Neural progenitor cell (in vitro differentiated cells): ENCODE measurements around the gene FKBP5. TPM values are rescaled to one million over a fixed set of nuclear protein-coding genes. Genes with fewer than 3 reads are reported as not detected.

ENCODE experiments used
- DNase-seq: peaks from one replicate; pipeline ENCODE4 v3.0.0-alpha.2; 2016; ENCODE audit warnings: low spot score
- H2AFZ ChIP-seq: fragments of 200-600 bp; sonication (generic); replicated peaks from 2 replicates; pipeline ENCODE4 v1.6.1; 2016; ENCODE audit warnings: antibody characterized with exemption
- H3F3A ChIP-seq: fragments of 200-600 bp; sonication (generic); 2 replicates; pipeline ENCODE4 v1.6.1; 2016; ENCODE audit warnings: antibody characterized with exemption, low read depth
- H3K27ac ChIP-seq: fragments of 200-600 bp; sonication (generic); 2 replicates; pipeline ENCODE4 v1.5.1; 2016; ENCODE audit warnings: mild to moderate bottlenecking
- H3K27me3 ChIP-seq: fragments of 200-600 bp; sonication (generic); 2 replicates; pipeline ENCODE4 v1.6.1; 2016; ENCODE audit warnings: mild to moderate bottlenecking, moderate library complexity
- H3K36me3 ChIP-seq: fragments of 200-600 bp; sonication (generic); 2 replicates; pipeline ENCODE4 v1.5.1; 2016
- H3K4me1 ChIP-seq: fragments of 200-600 bp; sonication (generic); 2 replicates; pipeline ENCODE4 v1.6.1; 2016; ENCODE audit warnings: mixed run types
- H3K4me2 ChIP-seq: fragments of 200-600 bp; sonication (generic); 2 replicates; pipeline ENCODE4 v1.6.1; 2016
- H3K4me3 ChIP-seq: fragments of 200-600 bp; sonication (generic); 2 replicates; pipeline ENCODE4 v1.5.1; 2016
- H3K79me2 ChIP-seq: fragments of 200-600 bp; sonication (generic); 2 replicates; pipeline ENCODE4 v1.6.1; 2016; ENCODE audit warnings: low read depth
- H3K9ac ChIP-seq: fragments of 200-600 bp; sonication (generic); 2 replicates; pipeline ENCODE4 v1.6.1; 2016
- H3K9me3 ChIP-seq: fragments of 200-600 bp; sonication (generic); 2 replicates; pipeline ENCODE4 v1.5.1; 2016; ENCODE audit warnings: low read depth
- H4K20me1 ChIP-seq: fragments of 200-600 bp; sonication (generic); 2 replicates; pipeline ENCODE4 v1.6.1; 2016; ENCODE audit warnings: low read depth
- H3K27ac Mint-ChIP-seq: 3 replicates; pipeline ENCODE4 v1.8.0; 2021; ENCODE audit warnings: mixed read lengths
- H3K27me3 Mint-ChIP-seq: 2 replicates; pipeline ENCODE4 v1.8.0; 2022; ENCODE audit warnings: low read depth, mild to moderate bottlenecking, inconsistent platforms, moderate library complexity, mixed read lengths; ENCODE audit not compliant: insufficient read depth
- H3K36me3 Mint-ChIP-seq: 3 replicates; pipeline ENCODE4 v1.8.0; 2021; ENCODE audit warnings: mixed read lengths
- H3K4me1 Mint-ChIP-seq: 3 replicates; pipeline ENCODE4 v1.8.0; 2021; ENCODE audit warnings: mixed read lengths
- H3K4me3 Mint-ChIP-seq: 3 replicates; pipeline ENCODE4 v1.8.0; 2021; ENCODE audit warnings: mild to moderate bottlenecking, moderate library complexity, mixed read lengths
- H3K9me3 Mint-ChIP-seq: 3 replicates; pipeline ENCODE4 v1.8.0; 2020; ENCODE audit warnings: mixed read lengths
- CTCF ChIP-seq: fragments of 200-600 bp; sonication (generic); IDR thresholded peaks from 2 replicates; pipeline ENCODE4 v1.5.1; 2017; ENCODE audit warnings: antibody characterized with exemption, mild to moderate bottlenecking
- EZH2 ChIP-seq: fragments of 200-600 bp; sonication (generic); IDR thresholded peaks from 2 replicates; pipeline ENCODE4 v1.6.1; 2017; ENCODE audit warnings: antibody characterized with exemption, mild to moderate bottlenecking, moderate library complexity
- EZH2phosphoT487 ChIP-seq: fragments of 200-600 bp; sonication (generic); IDR thresholded peaks from 2 replicates; pipeline ENCODE4 v1.6.1; 2017; ENCODE audit warnings: antibody characterized with exemption
- total RNA-seq: library from RNA; depleted of rRNA; stranded (reverse); fragments of >200 nt; gene quantifications from 2 replicates; pipeline ENCODE4 v1.2.3, GENCODE V29; 2015; ENCODE audit warnings: low replicate concordance

Gene FKBP5
- total RNA-seq, 1 donor from 2014 or later = 20.9 TPM

- Histone ChIP-seq H2AFZ (no peak overlapping the region), H3K36me3 (no peaks in the 10 kb centered on the region), H3K79me2 (peaks cover 92% of the 10 kb centered on the region), H3K9me3 (no peaks in the 10 kb centered on the region), H3K27me3 (no peaks in the 10 kb centered on the region), H4K20me1 (peaks cover 20% of the 10 kb centered on the region), H3K27ac (no peak overlapping the region), H3K4me3 (no peak overlapping the region), H3K4me2 (no peak overlapping the region), H3K4me1 (no peaks in the 10 kb centered on the region), H3K9ac (no peak overlapping the region), H3F3A (peaks cover 5% of the 10 kb centered on the region)
- no peak overlapping the region for H3K4me3 Mint-ChIP-seq
- H3K27me3 Mint-ChIP-seq = no peaks in the 10 kb centered on the region
- H3K9me3 Mint-ChIP-seq = no peaks in the 10 kb centered on the region
- peaks cover 5% of the 10 kb centered on the region for H3K36me3 Mint-ChIP-seq
- peaks cover 10% of the 10 kb centered on the region for H3K4me1 Mint-ChIP-seq
- H3K27ac Mint-ChIP-seq = no peak overlapping the region
- DNase-seq = no peak
- no peak for TF ChIP-seq EZH2phosphoT487
- TF ChIP-seq CTCF = no peak
- TF ChIP-seq EZH2 = no peak
These were observed 19.2 kb downstream of the FKBP5 start for GRCh38 chr6:35669451-35670045.

DNA sequence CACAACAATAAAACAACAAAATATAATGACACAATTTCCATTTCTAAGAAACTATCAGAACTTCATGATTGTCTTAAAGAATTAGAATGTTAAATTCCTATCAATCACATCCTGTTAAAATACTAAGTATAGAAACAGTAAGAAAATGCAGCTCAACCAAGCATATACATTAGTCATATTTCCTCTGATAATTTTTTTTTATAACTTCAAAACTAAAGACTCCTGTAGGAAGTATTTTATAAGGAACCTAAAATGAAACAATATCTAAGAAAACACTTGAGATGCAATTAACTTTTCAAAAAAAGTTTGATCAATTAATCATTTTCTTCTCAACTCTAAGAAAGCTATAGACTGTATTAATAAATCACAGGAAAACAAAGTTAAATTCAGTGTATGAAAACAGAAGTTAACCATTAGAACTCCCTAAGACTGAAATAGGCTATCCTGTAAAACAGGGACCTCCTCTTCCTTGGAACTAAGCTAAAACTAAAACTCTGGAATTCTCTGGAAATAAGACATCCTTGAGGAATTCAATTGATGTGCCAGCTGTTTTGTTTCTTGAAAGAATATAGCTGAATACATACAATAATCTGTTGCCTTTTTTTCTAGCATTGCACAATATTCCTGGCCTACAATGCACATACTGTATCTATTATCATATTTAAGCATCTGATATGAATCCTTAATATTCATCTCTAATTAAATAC, 19.8 kb downstream of the FKBP5 start:
- H3K27ac ChIP-seq = no peak overlapping the region
- no peaks in the 10 kb centered on the region for H3K9me3 Mint-ChIP-seq
- H3K27me3 ChIP-seq = no peaks in the 10 kb centered on the region
- peaks cover 6% of the 10 kb centered on the region for H3F3A ChIP-seq
- no peaks in the 10 kb centered on the region for H3K9me3 ChIP-seq
- H3K4me2 ChIP-seq = no peak overlapping the region
- peaks cover 6% of the 10 kb centered on the region for H3K4me1 ChIP-seq
- no peak overlapping the region for H3K4me3 Mint-ChIP-seq
- no peak overlapping the region for H2AFZ ChIP-seq
- no peak overlapping the region for H3K9ac ChIP-seq
- peaks cover 10% of the 10 kb centered on the region for H3K4me1 Mint-ChIP-seq
- H3K4me3 ChIP-seq = no peak overlapping the region
- no peaks in the 10 kb centered on the region for H3K27me3 Mint-ChIP-seq
- no peak overlapping the region for H3K27ac Mint-ChIP-seq
- H3K79me2 ChIP-seq = peaks cover 85% of the 10 kb centered on the region
- no peaks in the 10 kb centered on the region for H3K36me3 ChIP-seq
- H4K20me1 ChIP-seq = peaks cover 23% of the 10 kb centered on the region
- TF ChIP-seq CTCF (no peak), EZH2phosphoT487 (no peak), EZH2 (no peak)
- peaks cover 5% of the 10 kb centered on the region for H3K36me3 Mint-ChIP-seq
- DNase-seq = no peak

DNA sequence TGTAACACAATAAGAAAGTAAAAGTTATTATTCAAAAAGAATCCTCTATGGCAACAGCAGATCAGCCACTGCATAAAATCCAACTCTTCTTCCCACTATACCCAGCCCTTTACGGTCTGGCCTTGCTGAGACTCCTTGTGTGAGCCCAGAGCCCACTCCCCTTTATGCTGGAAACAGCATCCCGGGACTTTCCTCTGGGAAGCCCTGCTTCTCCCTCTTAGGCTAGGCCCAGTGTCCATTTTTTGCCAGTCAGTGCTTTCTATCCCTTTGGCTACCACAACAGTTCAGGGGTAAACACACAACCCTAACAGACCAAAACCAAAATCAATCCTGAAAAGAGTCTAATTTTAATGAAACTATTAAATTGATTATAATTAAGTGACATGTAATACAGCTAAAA, 20.6 kb downstream of the FKBP5 start:
- Mint-ChIP-seq H3K9me3 (no peaks in the 10 kb centered on the region), H3K4me3 (no peak overlapping the region), H3K4me1 (peaks cover 10% of the 10 kb centered on the region), H3K27me3 (no peaks in the 10 kb centered on the region), H3K36me3 (peaks cover 5% of the 10 kb centered on the region), H3K27ac (peak overlapping the region; percentile 61)
- H3K9me3 ChIP-seq = no peaks in the 10 kb centered on the region
- H4K20me1 ChIP-seq = peaks cover 31% of the 10 kb centered on the region
- H3K27ac ChIP-seq = no peak overlapping the region
- no peak overlapping the region for H3K9ac ChIP-seq
- no peaks in the 10 kb centered on the region for H3K36me3 ChIP-seq
- peaks cover 11% of the 10 kb centered on the region for H3K4me1 ChIP-seq
- H3K4me3 ChIP-seq = no peak overlapping the region
- DNase-seq = peak; percentile 23
- no peak overlapping the region for H2AFZ ChIP-seq
- H3K79me2 ChIP-seq = peaks cover 85% of the 10 kb centered on the region
- TF ChIP-seq CTCF = no peak
- no peak for TF ChIP-seq EZH2phosphoT487
- no peak for TF ChIP-seq EZH2
- peak overlapping the region; percentile 2 for H3K4me2 ChIP-seq
- H3K27me3 ChIP-seq = no peaks in the 10 kb centered on the region
- H3F3A ChIP-seq = peaks cover 14% of the 10 kb centered on the region
